HEK293T (cell line): Measurements from ENCODE around the gene CTTNBP2.

Experiments used
- BHLHE40 ChIP-seq: fragments of 450-650 bp; IDR thresholded peaks from 2 replicates; pipeline ENCODE4 v1.6.1; 2016; ENCODE audit warnings: mild to moderate bottlenecking, moderate library complexity, borderline replicate concordance
- FOXK2 ChIP-seq: fragments of 450-650 bp; IDR thresholded peaks from 2 replicates; pipeline ENCODE4 v1.6.1; 2016; ENCODE audit warnings: mild to moderate bottlenecking
- FOXM1 ChIP-seq: fragments of 450-650 bp; IDR thresholded peaks from 2 replicates; pipeline ENCODE4 v1.6.1; 2017; ENCODE audit warnings: mild to moderate bottlenecking, borderline replicate concordance
- HDGF ChIP-seq: fragments of 450-650 bp; IDR thresholded peaks from 2 replicates; pipeline ENCODE4 v1.6.1; 2017; ENCODE audit warnings: antibody characterized with exemption, borderline replicate concordance
- NFRKB ChIP-seq: fragments of 450-650 bp; IDR thresholded peaks from 2 replicates; pipeline ENCODE4 v1.6.1; 2016; ENCODE audit warnings: mild to moderate bottlenecking, moderate library complexity
- PKNOX1 ChIP-seq: fragments of 450-650 bp; IDR thresholded peaks from 2 replicates; pipeline ENCODE4 v1.6.1; 2016
- SUZ12 ChIP-seq: fragments of 450-650 bp; IDR thresholded peaks from 2 replicates; pipeline ENCODE4 v1.6.1; 2016; ENCODE audit warnings: mild to moderate bottlenecking
- TARDBP ChIP-seq: fragments of 450-650 bp; IDR thresholded peaks from 2 replicates; pipeline ENCODE4 v1.6.1; 2016

- TF ChIP-seq BHLHE40 (no peak), SUZ12 (no peak), FOXK2 (no peak), NFRKB (no peak), PKNOX1 (no peak), FOXM1 (no peak), TARDBP (no peak), HDGF (no peak)
Observed at GRCh38 chr7:117808341-117808757, 64.9 kb downstream of the CTTNBP2 start.
